NCI-H1930 (cell line): ENCODE results near the gene XPNPEP2.

ENCODE experiments used
- DNase-seq, 2 experiments: peaks; one replicate each; lab custom pipeline; 2025; lab: John Stamatoyannopoulos, UW

Gene XPNPEP2

GRCh38 chrX:129738466-129739308 is at the start of gene XPNPEP2:
Gene XPNPEP2 (plus strand): TSS chrX:129738979. CDS start chrX:129739214, 235 bp downstream.
- DNase-seq = no peak

- no peak for DNase-seq
These were observed 49.0 kb upstream of the XPNPEP2 start for GRCh38 chrX:129689796-129690195.

GRCh38 chrX:129690435-129690834 is 48.3 kb upstream of the XPNPEP2 start:
- no peak for DNase-seq

- no peak for DNase-seq
These were observed 45.4 kb upstream of the XPNPEP2 start for GRCh38 chrX:129693354-129693753.

GRCh38 chrX:129694805-129695204 is 44.0 kb upstream of the XPNPEP2 start:
- DNase-seq = no peak

GRCh38 chrX:129695535-129695934 is 43.2 kb upstream of the XPNPEP2 start:
- no peak for DNase-seq

- DNase-seq = no peak
These were observed 42.8 kb upstream of the XPNPEP2 start for GRCh38 chrX:129695937-129696336.

GRCh38 chrX:129696463-129697155 is 42.2 kb upstream of the XPNPEP2 start:
- no peak for DNase-seq

GRCh38 chrX:129697204-129697829 is 41.5 kb upstream of the XPNPEP2 start:
- DNase-seq = no peak

GRCh38 chrX:129698150-129698549 is 40.6 kb upstream of the XPNPEP2 start:
- DNase-seq = no peak

- DNase-seq = no peak
These were observed 38.2 kb upstream of the XPNPEP2 start for GRCh38 chrX:129700536-129700935.

GRCh38 chrX:129701624-129702069 is 37.1 kb upstream of the XPNPEP2 start:
- no peak for DNase-seq

- DNase-seq = no peak
These were observed 34.3 kb upstream of the XPNPEP2 start for GRCh38 chrX:129704491-129704890.

GRCh38 chrX:129705377-129705925 is 33.3 kb upstream of the XPNPEP2 start:
- no peak for DNase-seq

- no peak for DNase-seq
These were observed 32.8 kb upstream of the XPNPEP2 start for GRCh38 chrX:129705988-129706387.

GRCh38 chrX:129706400-129707072 is 32.2 kb upstream of the XPNPEP2 start:
- no peak for DNase-seq

- no peak for DNase-seq
These were observed 24.2 kb upstream of the XPNPEP2 start for GRCh38 chrX:129714581-129714980.

GRCh38 chrX:129716507-129716906 is 22.3 kb upstream of the XPNPEP2 start:
- DNase-seq = no peak

GRCh38 chrX:129717892-129718291 is 20.9 kb upstream of the XPNPEP2 start:
- no peak for DNase-seq

- DNase-seq = no peak
These were observed 20.1 kb upstream of the XPNPEP2 start for GRCh38 chrX:129718676-129719075.

- DNase-seq = no peak
These were observed 19.5 kb upstream of the XPNPEP2 start for GRCh38 chrX:129719268-129719667.
